H9 (cell line): ENCODE measurements around the gene SOX13. TPM values are rescaled to one million over a fixed set of nuclear protein-coding genes. Genes with fewer than 3 reads are reported as not detected.

Source experiments
- DNase-seq: peaks from one replicate; pipeline ENCODE4 v3.0.0-alpha.2; 2017
- H2AFZ ChIP-seq: one replicate; pipeline ENCODE4 v1.6.1; 2013; ENCODE audit warnings: mild to moderate bottlenecking, low read length, control low read depth, moderate library complexity
- H2AK5ac ChIP-seq: 2 replicates; pipeline ENCODE4 v1.6.1; 2013; ENCODE audit warnings: low read length, control low read depth, mixed read lengths; ENCODE audit not compliant: insufficient read length
- H2BK120ac ChIP-seq: one replicate; pipeline ENCODE4 v1.6.1; 2013; ENCODE audit warnings: low read depth, mild to moderate bottlenecking, low read length, control low read depth, inconsistent platforms; ENCODE audit not compliant: poor library complexity, severe bottlenecking
- H2BK12ac ChIP-seq: 2 replicates; pipeline ENCODE4 v1.6.1; 2013; ENCODE audit warnings: low read length, control low read depth, mixed read lengths, low read depth; ENCODE audit not compliant: insufficient read length
- H2BK15ac ChIP-seq: 2 replicates; pipeline ENCODE4 v1.6.1; 2013; ENCODE audit warnings: low read depth, low read length, control low read depth
- H2BK20ac ChIP-seq: one replicate; pipeline ENCODE4 v1.6.1; 2013; ENCODE audit warnings: low read depth, mild to moderate bottlenecking, low read length, control low read depth, inconsistent platforms; ENCODE audit not compliant: poor library complexity, severe bottlenecking
- H2BK5ac ChIP-seq: 2 replicates; pipeline ENCODE4 v1.6.1; 2013; ENCODE audit warnings: low read length, control low read depth, mixed read lengths; ENCODE audit not compliant: insufficient read length
- H3K14ac ChIP-seq: 2 replicates; pipeline ENCODE4 v1.6.1; 2013; ENCODE audit warnings: low read length, control low read depth; ENCODE audit not compliant: insufficient read depth
- H3K18ac ChIP-seq: 2 replicates; pipeline ENCODE4 v1.6.1; 2013; ENCODE audit warnings: low read depth, mild to moderate bottlenecking, mixed read lengths, low read length, control low read depth; ENCODE audit not compliant: insufficient read length
- H3K23ac ChIP-seq: 2 replicates; pipeline ENCODE4 v1.6.1; 2013; ENCODE audit warnings: low read length, control low read depth, mixed read lengths, low read depth; ENCODE audit not compliant: insufficient read length
- H3K23me2 ChIP-seq: 2 replicates; pipeline ENCODE4 v1.6.1; 2013; ENCODE audit warnings: low read depth, mild to moderate bottlenecking, mixed read lengths, low read length, control low read depth; ENCODE audit not compliant: insufficient read length, poor library complexity, severe bottlenecking
- H3K27ac ChIP-seq: 2 replicates; pipeline ENCODE4 v1.5.1; 2013; ENCODE audit warnings: low read length, control low read depth, mixed read lengths, low read depth; ENCODE audit not compliant: insufficient read length
- H3K27me3 ChIP-seq: 2 replicates; pipeline ENCODE4 v1.6.1; 2013; ENCODE audit warnings: low read length, control low read depth, inconsistent platforms; ENCODE audit not compliant: insufficient read depth
- H3K4ac ChIP-seq: 2 replicates; pipeline ENCODE4 v1.6.1; 2013; ENCODE audit warnings: low read depth, mild to moderate bottlenecking, control low read depth, inconsistent platforms, low read length, moderate library complexity
- H3K4me1 ChIP-seq: 2 replicates; pipeline ENCODE4 v1.6.1; 2013; ENCODE audit warnings: low read length, control low read depth, inconsistent platforms; ENCODE audit not compliant: insufficient read depth
- H3K4me2 ChIP-seq: 2 replicates; pipeline ENCODE4 v1.6.1; 2013; ENCODE audit warnings: low read length, control low read depth, mixed read lengths; ENCODE audit not compliant: insufficient read length, insufficient read depth
- H3K56ac ChIP-seq: 2 replicates; pipeline ENCODE4 v1.6.1; 2013; ENCODE audit warnings: low read depth, mild to moderate bottlenecking, mixed read lengths, low read length, control low read depth; ENCODE audit not compliant: insufficient read length
- H3K79me1 ChIP-seq: 2 replicates; pipeline ENCODE4 v1.6.1; 2013; ENCODE audit warnings: low read depth, mild to moderate bottlenecking, moderate library complexity, low read length, control low read depth, inconsistent platforms; ENCODE audit not compliant: insufficient read depth, poor library complexity, severe bottlenecking
- H3K79me2 ChIP-seq: 2 replicates; pipeline ENCODE4 v1.6.1; 2013; ENCODE audit warnings: low read length, control low read depth, inconsistent platforms; ENCODE audit not compliant: insufficient read depth
- H3K9ac ChIP-seq: 2 replicates; pipeline ENCODE4 v1.6.1; 2013; ENCODE audit warnings: low read length, control low read depth, mixed read lengths; ENCODE audit not compliant: insufficient read length; ENCODE audit errors: extremely low read depth
- H3K9me3 ChIP-seq: one replicate; pipeline ENCODE4 v1.6.1; 2013; ENCODE audit warnings: low read depth, low read length, inconsistent platforms; ENCODE audit not compliant: control insufficient read depth
- H3T11ph ChIP-seq: one replicate; pipeline ENCODE4 v1.6.1; 2013; ENCODE audit warnings: mild to moderate bottlenecking, low read length, control low read depth, inconsistent platforms
- H4K20me1 ChIP-seq: one replicate; pipeline ENCODE4 v1.6.1; 2013; ENCODE audit not compliant: control insufficient read depth, insufficient read length, insufficient read depth
- H4K5ac ChIP-seq: 2 replicates; pipeline ENCODE4 v1.6.1; 2013; ENCODE audit warnings: low read depth, mild to moderate bottlenecking, mixed read lengths, low read length, control low read depth; ENCODE audit not compliant: insufficient read length
- H4K8ac ChIP-seq: replicated peaks from 2 replicates; pipeline ENCODE4 v1.6.1; 2013; ENCODE audit warnings: low read length, control low read depth, mixed read lengths, low read depth; ENCODE audit not compliant: insufficient read length
- H4K91ac ChIP-seq: 2 replicates; pipeline ENCODE4 v1.6.1; 2013; ENCODE audit warnings: low read depth, mild to moderate bottlenecking, moderate library complexity, mixed read lengths, low read length, control low read depth; ENCODE audit not compliant: insufficient read length
- H3K27ac Mint-ChIP-seq, 3 experiments: 2 replicates in 2 of 3; 3 replicates in 1 of 3; pipeline ENCODE4 v1.8.0; 2020 to 2021; ENCODE audit warnings: mixed read lengths in 3 of 3, mild to moderate bottlenecking in 1 of 3, moderate library complexity in 1 of 3
- H3K27me3 Mint-ChIP-seq: 2 replicates; pipeline ENCODE4 v1.8.0; 2021; ENCODE audit warnings: low read depth, mild to moderate bottlenecking, moderate library complexity, mixed read lengths
- H3K36me3 Mint-ChIP-seq, 3 experiments: 2 replicates in 2 of 3; 3 replicates in 1 of 3; pipeline ENCODE4 v1.8.0; 2020 to 2021; ENCODE audit warnings: low read depth in 3 of 3, mixed read lengths in 3 of 3; ENCODE audit not compliant: insufficient read depth in 1 of 3
- H3K4me1 Mint-ChIP-seq, 2 experiments: 2 replicates each; pipeline ENCODE4 v1.8.0; 2020; ENCODE audit warnings: mixed read lengths in 2 of 2
- H3K4me3 Mint-ChIP-seq, 2 experiments: 2 replicates in 1 of 2; 3 replicates in 1 of 2; pipeline ENCODE4 v1.8.0; 2020 to 2021; ENCODE audit warnings: mild to moderate bottlenecking in 2 of 2, mixed read lengths in 2 of 2, moderate library complexity in 1 of 2
- H3K9me3 Mint-ChIP-seq, 2 experiments: 2 replicates in 1 of 2; 3 replicates in 1 of 2; pipeline ENCODE4 v1.8.0; 2020; ENCODE audit warnings: mild to moderate bottlenecking in 2 of 2, mixed read lengths in 2 of 2, moderate library complexity in 1 of 2
- CTCF ChIP-seq: fragments of 200-600 bp; sonication (generic); conservative IDR thresholded peaks from 3 replicates; pipeline ENCODE4 v1.8.0; 2021; ENCODE audit warnings: antibody characterized with exemption, mild to moderate bottlenecking
- WGBS: extraction: QIAGEN DNeasy Blood & Tissue Kit; methylation state at CpG from one replicate; pipeline ENCODE4 v1.1.7; 2013; ENCODE audit warnings: missing lambda C conversion rate, low lambda C conversion rate, mixed read lengths; ENCODE audit not compliant: insufficient read length; ENCODE audit errors: extremely low coverage; 5-methylcytosine and 5-hydroxymethylcytosine counted together
- total RNA-seq: library from RNA; stranded (reverse); gene quantifications from 2 replicates; pipeline ENCODE4 v1.2.1, GENCODE V29; 2021

Gene SOX13
- total RNA-seq, 1 experiment from 2014 or later, result 120 TPM

DNA sequence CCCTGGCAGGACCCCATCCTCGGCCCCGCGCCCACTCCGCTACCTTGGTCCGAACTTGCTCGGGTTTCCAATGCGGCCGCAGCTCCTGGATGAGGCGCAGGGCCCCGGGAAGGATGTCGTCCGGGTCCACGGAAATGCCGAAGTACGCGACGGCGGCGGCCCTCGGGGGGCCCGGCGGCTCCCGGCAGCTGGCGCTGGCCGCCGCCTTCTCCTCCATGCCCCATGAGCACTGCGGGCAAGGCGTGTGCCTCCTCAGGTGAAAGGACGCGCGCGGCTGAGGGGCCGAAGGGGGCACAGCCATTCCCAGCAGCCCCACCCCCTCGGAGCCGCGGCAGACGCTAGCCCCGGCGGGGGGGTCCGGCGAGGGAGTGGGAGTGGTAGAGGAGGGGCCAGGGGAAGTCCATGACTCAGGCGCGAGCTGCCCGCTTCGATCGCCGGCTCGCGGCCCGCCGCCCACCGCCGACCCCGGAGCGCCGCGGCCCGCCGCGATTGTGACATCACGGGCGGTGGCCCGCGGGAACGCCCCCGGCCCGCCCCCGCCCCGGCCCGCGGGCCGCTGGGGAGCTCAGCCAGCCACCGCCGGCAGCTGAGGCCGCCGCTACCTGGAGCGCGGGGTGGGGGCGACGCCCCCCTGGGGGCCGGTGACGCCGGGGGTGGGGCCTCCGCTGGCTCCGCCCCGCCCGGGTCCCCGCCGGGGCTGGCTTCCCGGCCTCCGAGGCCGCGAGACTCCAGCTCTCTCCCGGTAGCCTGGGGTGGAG lies 78.8 kb downstream of the SOX13 start, which contains the start of gene ETNK2:
Gene ETNK2, minus strand, starts transcription at position 493 of the 758 bp plus-strand sequence. Its CDS starts 192 bp downstream, at position 301.
- Histone ChIP-seq H3K9ac (no peak within 1 kb of the TSS), H4K91ac (no peak within 1 kb of the TSS), H3T11ph (no peak within 1 kb of the TSS), H2BK5ac (no peak within 1 kb of the TSS), H4K20me1 (no peaks in the 10 kb centered on the region), H2BK120ac (no peak within 1 kb of the TSS), H3K4ac (no peak within 1 kb of the TSS), H3K18ac (peak within 1 kb of the TSS; percentile 33), H3K23me2 (peaks cover 6% of the 10 kb centered on the region), H3K56ac (no peak within 1 kb of the TSS), H3K27ac (no peak within 1 kb of the TSS), H4K8ac (no peak within 1 kb of the TSS), H4K5ac (no peak within 1 kb of the TSS), H2AFZ (no peak within 1 kb of the TSS), H3K27me3 (no peaks in the 10 kb centered on the region; the same call in 1 of the 2 replicates), H3K9me3 (no peaks in the 10 kb centered on the region), H3K23ac (no peak within 1 kb of the TSS), H2AK5ac (no peak within 1 kb of the TSS), H3K14ac (peak within 1 kb of the TSS; percentile 73; the same call in 1 of the 2 replicates), H3K79me1 (no peaks in the 10 kb centered on the region), H3K4me2 (peak within 1 kb of the TSS; percentile 79), H2BK12ac (no peak within 1 kb of the TSS), H2BK20ac (no peak within 1 kb of the TSS), H2BK15ac (no peak within 1 kb of the TSS), H3K4me1 (peaks cover 4% of the 10 kb centered on the region; the same call in 1 of the 2 replicates), H3K79me2 (no peaks in the 10 kb centered on the region)
- Mint-ChIP-seq H3K27me3 (peaks cover 43% of the 10 kb centered on the region), H3K4me3 (peak within 1 kb of the TSS; percentile 68 to 83), H3K36me3 (no peaks in the 10 kb centered on the region; a peak in 1 of 7 replicates), H3K9me3 (no peaks in the 10 kb centered on the region; a peak in 1 of 5 replicates), H3K4me1 (peaks cover 43 to 48% of the 10 kb centered on the region in 2 experiments), H3K27ac (no peak within 1 kb of the TSS)
- TF ChIP-seq CTCF, result no peak
- no CpG with 5 or more reads among the region's 94 CpGs for WGBS
- peak; percentile 75 for DNase-seq
